DOHH2 (cell line): Measurements from ENCODE around the gene TIMP1.

Experiments used
- CTCF ChIP-seq: fragments of 200-600 bp; sonication (generic); IDR thresholded peaks from one replicate; pipeline ENCODE4 v1.5.1; 2014; ENCODE audit warnings: antibody characterized with exemption, mild to moderate bottlenecking, low read depth, low read length; ENCODE audit not compliant: poor library complexity, severe bottlenecking
- EZH2phosphoT487 ChIP-seq: fragments of 200-600 bp; sonication (generic); IDR thresholded peaks from 2 replicates; pipeline ENCODE4 v1.6.1; 2017; ENCODE audit warnings: borderline replicate concordance, mild to moderate bottlenecking, antibody characterized with exemption, low read length, moderate library complexity, mixed read lengths

GRCh38 chrX:47634871-47635575 lies 52.8 kb downstream of the TIMP1 start:
- no peak for TF ChIP-seq CTCF
- no peak for TF ChIP-seq EZH2phosphoT487
